ENCODE measurements around the gene DDX10. TPM values are rescaled to one million over a fixed set of nuclear protein-coding genes. Genes with fewer than 3 reads are reported as not detected.
A peak's percentile ranks its signal among the peaks of the same experiment; 100 is the strongest.

The DDX10 gene
- total RNA-seq, 1 donor: 20.3 TPM

DNA sequence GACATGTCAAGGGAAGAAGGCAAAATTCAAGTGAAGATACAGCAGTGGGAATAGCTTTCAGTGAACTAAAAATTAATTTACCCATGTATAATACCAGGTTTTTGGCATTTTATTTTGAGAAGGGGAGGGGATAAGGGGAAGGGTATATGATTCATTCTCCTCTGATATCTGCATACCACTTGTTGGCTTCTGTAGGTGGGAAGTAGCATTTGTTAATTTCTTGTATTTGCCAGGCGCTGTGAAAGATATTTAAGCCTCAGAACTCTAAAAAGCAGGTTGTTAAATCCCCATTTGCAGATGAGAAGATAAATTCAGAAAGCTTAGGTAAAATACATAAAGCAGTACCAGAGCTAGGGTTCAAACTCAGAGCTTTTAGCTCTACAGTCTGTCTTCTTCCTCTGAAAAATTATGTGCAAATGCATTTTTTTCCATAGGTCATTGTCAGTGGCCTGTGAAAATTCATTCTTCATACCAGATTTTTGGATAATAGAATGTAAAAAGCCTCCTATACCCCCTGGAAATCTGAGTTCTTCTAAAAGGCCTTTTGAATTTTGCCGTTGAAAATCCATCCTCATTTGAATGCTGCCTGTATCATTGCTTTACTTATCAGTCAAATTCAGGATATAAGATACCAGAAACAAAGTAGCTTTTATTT lies 221.3 kb downstream of the DDX10 start:
- no peak overlapping the region for H3K4me3 ChIP-seq (ENCODE audit: low read depth, low read length)
- TF ChIP-seq CTCF (IDR thresholded peaks at IDR 0.05; ENCODE audit: insufficient read depth, low read depth, low read length): no peak
- DNase-seq (ENCODE audit: low read depth): no peak

DNA sequence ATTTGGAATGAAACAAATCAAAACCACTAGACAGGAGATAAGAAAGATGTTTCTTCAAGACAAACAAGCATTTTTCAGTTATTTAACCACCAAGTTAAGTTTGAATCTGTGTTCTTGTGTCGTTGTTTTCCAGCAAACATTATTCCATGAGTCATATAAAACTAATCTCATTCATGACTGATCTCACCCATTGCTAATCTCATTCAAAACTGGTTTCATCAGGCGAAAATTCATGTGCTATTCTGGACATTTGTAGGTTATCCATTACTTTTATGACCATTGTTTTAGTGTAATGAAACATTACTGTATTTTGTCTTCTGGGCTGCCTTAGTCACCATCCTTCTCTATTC lies 221.8 kb downstream of the DDX10 start:
- no peak overlapping the region for H3K4me3 ChIP-seq (ENCODE audit: low read depth, low read length)
- DNase-seq (ENCODE audit: low read depth): peak; percentile 29
- TF ChIP-seq CTCF (IDR thresholded peaks at IDR 0.05; ENCODE audit: insufficient read depth, low read depth, low read length): no peak

DNA sequence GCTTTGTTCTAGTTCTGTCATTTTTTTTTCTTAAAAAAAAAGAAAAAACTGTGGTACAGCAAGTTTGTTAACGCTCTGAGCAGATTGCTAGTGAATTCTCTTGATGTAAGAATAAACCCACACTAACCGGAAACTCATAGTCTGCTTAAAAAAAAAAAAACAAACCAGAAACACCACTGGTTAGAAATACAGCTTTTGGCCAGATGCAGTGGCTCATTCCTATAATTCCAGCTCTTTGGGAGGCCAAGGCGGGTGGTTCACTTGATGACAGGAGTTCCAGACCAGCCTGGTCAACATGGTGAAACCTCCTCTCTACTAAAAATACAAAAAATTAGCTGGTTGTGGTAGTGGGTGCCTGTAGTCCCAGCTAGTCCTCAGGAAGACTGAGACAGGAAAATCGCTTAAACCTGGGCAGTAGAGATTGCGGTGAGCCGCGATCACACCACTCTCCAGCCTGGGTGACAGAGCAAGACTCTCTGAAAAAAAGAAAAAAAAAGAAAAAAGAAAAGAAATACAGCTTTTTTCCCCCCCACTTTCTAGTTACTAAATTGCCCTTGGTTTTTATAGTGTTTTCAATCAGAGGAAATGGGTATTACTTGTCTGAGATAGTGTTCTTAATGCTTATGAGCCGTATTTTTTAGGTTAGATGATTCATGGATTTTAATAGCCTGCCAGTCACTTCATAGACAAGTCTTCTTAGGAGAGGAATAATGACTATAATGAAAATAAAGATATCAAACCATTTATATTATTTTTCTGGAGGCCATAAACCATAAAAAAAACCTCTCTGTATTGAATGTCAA lies 222.8 kb downstream of the DDX10 start:
- no peak overlapping the region for H3K4me3 ChIP-seq (ENCODE audit: low read depth, low read length)
- TF ChIP-seq CTCF (IDR thresholded peaks at IDR 0.05; ENCODE audit: insufficient read depth, low read depth, low read length): no peak
- peak; percentile 37 for DNase-seq (ENCODE audit: low read depth)

DNA sequence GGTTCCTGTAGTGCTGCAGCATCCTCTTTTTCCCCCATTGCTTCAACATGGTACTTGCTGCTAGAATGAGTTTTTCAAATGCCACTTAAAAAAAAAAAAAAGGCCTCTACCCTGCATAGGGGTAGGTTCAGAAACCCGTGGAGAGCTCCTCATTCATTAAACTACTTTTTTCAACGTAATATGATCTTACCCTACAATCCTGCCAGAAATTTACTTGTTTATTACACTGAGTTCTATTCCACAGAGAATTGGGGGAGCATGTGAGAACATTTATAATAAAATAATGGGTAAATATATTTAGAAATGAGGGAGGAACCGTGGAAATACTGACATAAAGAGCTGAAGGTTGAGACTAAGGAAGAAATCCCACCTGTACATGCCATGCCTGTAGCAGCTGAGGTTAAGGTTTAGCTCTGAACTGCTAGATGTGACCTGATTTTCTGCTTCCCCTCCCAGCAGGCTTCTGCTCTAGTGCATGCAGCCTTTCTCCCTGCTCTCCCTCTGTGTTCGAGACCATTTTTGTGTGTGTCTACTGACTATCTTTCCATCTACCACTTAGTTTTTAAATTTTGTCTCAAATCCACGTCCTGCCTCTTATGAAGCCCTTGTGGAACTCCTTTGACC lies 225.7 kb downstream of the DDX10 start:
- H3K4me3 ChIP-seq (ENCODE audit: low read depth, low read length): no peak overlapping the region
- TF ChIP-seq CTCF (IDR thresholded peaks at IDR 0.05; ENCODE audit: insufficient read depth, low read depth, low read length): no peak
- DNase-seq (ENCODE audit: low read depth): no peak

DNA sequence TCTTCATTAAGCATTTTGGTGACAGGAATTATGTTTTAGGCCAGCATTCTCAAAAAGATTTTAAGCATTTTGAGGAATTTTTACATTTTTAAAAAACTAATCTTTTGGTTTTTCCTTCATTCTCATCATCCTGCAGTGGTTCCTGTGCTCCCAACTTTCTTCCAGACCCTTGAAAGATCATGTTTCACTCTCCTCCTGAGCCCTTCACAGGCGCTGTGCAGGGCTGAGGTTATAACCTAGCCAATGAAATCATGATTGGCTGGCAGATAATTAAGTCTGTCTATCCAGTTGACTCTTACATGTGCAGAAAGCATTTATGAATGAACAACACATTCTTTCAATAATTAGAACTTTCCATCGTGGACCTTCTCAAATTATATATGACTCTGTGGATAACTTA lies 226.3 kb downstream of the DDX10 start:
- H3K4me3 ChIP-seq (ENCODE audit: low read depth, low read length): no peak overlapping the region
- TF ChIP-seq CTCF (IDR thresholded peaks at IDR 0.05; ENCODE audit: insufficient read depth, low read depth, low read length): no peak
- DNase-seq (ENCODE audit: low read depth): no peak

DNA sequence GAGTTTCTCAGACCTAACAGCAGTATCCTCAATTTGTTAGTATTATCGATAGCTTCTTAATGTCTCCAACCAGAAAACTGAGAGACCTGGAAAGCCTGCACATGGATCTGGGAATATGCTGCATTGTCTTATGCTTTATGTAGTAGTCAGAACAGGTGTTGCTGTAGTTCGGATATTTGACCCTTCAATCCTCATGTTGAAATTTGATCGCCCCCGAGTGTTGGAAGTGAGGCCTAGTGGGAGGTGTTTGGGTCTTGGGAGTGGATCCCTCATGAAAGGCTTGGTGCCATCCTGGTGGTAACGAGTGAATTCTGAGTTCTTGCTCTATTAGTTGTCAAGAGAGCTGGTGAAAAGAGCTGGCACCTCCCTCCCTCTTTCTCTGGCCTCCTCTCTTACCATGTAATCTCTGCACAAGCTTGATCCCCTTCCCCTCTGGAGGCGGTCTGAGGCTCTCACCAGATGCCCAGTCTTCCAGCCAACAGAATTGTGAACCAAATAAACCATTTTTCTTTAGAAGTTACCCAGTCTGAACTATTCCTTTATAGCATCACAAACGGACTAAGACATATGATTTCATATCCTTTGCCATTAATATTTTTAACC lies 227.1 kb downstream of the DDX10 start:
- TF ChIP-seq CTCF (IDR thresholded peaks at IDR 0.05; ENCODE audit: insufficient read depth, low read depth, low read length): no peak
- no peak overlapping the region for H3K4me3 ChIP-seq (ENCODE audit: low read depth, low read length)
- no peak for DNase-seq (ENCODE audit: low read depth)
